GM19452 (cell line): Measurements from ENCODE around the gene TAF1C.
"Not testable (repeated sequence)": the region's sequence is repeated elsewhere in the genome, so short reads cannot be mapped to it uniquely, and the experiment has no call there.

Experiments
- ATAC-seq: cut with Tn5 transposase; IDR thresholded peaks from one replicate; pipeline ENCODE4 v1.9.1; 2021; ENCODE audit not compliant: unreplicated experiment

TAF1C gene

DNA sequence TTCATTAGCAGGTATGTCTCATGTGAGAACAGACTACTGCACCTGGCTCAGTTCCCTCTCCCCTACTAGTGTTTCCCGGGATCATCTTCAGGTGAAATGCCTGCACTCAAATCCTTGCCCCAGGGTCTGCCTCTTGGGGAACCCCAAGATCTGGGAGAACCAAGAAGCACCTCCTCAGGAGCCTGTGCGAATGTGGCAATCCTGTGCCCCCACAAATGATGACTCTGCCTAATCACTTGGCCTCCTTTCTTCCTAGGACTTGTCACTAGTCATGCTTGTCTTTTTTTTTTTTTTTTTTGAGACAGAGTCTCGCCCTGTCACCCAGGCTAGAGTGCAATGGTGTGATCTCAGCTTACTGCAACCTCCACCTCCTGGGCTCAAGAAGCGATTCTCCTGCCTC, 25.8 kb upstream of the TAF1C start:
- ATAC-seq: no peak

DNA sequence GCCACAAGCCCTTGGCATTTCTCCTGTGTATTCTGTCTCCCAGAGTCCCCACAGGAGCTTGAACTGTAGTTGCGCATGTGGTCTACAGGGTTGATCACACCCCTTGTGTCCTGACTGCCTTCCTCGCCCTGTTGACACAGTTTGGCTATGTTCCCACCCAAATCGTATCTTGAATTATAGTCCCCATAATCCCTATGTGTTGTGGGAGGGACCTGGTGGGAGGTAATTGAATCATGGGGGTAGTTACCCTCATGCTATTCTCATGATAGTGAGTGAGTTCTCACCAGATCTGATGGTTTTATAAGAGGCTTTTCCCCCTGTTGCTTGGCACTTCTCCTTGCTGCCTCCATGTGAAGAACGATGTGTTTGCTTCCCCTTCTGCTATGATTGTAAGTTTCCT, 25.3 kb upstream of the TAF1C start:
- ATAC-seq: no peak

GRCh38 chr16:84209989-84210388, 23.1 kb upstream of the TAF1C start:
- ATAC-seq: no peak

DNA sequence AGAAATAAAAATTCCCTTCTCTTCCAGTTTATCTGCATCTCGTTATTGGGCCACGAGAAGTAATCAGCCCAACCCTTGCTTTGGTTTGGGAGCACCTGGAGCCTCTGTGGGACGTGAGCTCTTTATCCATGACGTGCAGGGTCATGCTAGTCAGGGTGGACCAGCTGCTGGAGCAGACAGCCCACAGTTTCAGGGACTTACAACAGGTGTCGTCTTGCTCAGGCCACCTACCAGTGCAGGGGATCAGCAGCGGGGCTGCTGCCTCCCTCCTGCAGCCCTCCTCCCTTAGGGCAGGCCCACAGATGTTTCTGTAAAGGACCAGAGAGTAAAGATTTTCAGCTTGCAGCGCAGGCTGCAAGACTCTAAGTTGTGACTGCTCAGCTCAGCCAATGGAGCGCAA, 21.0 kb upstream of the TAF1C start:
- no peak for ATAC-seq

- no peak for ATAC-seq
These were observed 20.4 kb upstream of the TAF1C start for GRCh38 chr16:84207251-84207650.

- ATAC-seq: no peak
These were observed 19.3 kb upstream of the TAF1C start for GRCh38 chr16:84205976-84206691.

DNA sequence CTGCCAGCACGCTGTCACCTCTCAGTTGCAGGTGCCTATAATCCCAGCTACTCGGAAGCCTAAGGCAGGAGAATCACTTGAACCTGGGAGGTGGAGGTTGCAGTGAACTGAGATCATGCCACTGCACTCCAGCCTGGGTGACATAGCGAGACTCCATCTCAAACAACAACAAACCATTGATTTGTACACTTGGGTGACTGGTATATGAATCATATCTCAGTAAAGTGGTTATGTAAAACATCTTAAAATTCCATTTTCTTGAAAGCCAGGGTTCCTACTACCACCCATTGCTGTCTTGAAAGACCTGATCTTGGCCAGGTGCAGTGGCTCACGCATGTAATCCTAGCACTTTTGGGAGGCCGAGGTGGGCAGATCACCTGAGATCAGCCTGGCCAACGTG, 18.3 kb upstream of the TAF1C start:
- ATAC-seq: not testable (repeated sequence)

GRCh38 chr16:84204551-84204950, 17.7 kb upstream of the TAF1C start:
- ATAC-seq: not testable (repeated sequence)

GRCh38 chr16:84199861-84200260, 13.0 kb upstream of the TAF1C start:
- no peak for ATAC-seq

DNA sequence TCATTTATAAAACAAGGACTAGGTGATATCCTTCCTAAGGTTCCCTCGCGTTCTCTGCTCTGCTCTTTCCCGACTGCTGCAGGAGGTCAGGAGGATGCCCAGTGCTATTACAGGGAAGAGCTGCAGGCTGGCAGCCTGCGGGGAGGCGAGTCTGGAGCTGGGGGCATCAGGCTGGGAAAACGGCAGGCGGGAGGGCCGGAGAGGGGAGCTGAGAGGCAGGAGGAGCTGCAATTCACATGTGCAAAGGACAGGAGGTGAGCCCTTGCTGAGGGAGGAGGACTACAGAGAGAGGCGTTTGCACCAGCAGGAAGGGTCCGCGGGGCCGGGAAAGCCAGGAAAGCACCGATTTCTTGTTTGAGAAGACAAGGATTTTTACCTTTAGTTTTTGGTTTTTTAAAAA, 12.2 kb upstream of the TAF1C start:
- ATAC-seq: no peak

GRCh38 chr16:84198401-84198800, 11.5 kb upstream of the TAF1C start:
- ATAC-seq: no peak

GRCh38 chr16:84197466-84198128, 10.7 kb upstream of the TAF1C start:
- ATAC-seq: no peak

- no peak for ATAC-seq
These were observed 10.0 kb upstream of the TAF1C start for GRCh38 chr16:84196727-84197394.

- no peak for ATAC-seq
These were observed 9.2 kb upstream of the TAF1C start for GRCh38 chr16:84196101-84196500.

DNA sequence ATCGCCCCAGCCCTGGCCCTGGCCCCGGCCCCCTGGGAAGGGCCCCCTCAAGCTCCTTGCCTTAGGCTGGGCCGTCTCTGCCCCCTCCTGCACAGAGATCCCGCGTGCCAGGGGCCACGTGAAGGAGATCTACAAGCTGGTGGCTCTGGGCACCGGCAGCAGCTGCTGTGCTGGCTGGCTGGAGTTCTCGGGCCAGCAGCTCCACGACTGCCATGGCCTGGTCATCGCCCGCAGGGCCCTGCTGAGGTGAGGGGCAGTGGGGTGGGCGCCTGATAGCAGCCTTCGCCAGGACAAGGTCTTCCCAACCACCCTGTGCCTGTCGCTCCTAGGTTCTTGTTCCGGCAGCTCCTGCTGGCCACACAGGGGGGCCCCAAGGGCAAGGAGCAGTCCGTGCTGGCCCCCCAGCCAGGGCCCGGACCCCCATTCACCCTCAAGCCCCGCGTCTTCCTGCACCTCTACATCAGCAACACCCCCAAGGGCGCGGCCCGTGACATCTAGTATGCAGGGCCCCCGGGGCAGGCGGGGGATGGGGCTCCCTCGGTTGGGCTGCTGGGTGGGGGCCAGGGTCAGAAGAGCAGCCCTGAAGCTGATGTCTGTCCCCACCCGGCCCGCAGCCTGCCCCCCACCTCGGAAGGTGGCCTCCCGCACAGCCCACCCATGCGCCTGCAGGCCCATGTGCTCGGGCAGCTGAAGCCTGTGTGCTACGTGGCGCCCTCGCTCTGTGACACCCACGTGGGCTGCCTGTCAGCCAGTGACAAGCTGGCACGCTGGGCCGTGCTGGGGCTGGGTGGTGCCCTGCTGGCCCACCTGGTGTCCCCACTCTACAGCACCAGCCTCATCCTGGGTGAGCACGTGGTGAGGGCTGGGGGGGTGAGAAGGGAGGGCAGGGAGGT, 8.6 kb upstream of the TAF1C start:
- no peak for ATAC-seq

GRCh38 chr16:84194470-84195200, 7.8 kb upstream of the TAF1C start:
- ATAC-seq: peak; percentile 73

- no peak for ATAC-seq
These were observed 7.2 kb upstream of the TAF1C start for GRCh38 chr16:84194018-84194417.

GRCh38 chr16:84193480-84193879, 6.6 kb upstream of the TAF1C start:
- no peak for ATAC-seq

DNA sequence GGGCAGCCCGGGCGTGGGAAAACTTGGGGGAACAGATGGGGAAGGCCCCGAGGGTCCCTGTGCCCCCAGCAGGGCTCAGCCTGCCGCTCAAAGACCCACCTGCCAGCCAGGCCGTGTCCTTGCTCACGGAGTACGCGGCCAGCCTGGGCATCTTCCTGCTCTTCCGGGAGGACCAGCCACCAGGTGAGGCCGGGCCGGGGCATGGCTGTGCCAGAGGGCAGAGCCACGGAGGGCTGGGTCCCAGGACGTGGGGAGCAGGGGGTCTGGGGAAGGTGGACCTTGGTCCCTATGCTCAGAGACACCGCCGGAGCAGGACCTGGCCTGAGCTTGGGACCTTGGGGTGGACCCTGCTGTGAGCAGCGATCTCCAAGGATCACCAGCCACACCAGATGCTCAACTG, 4.6 kb upstream of the TAF1C start:
- no peak for ATAC-seq

DNA sequence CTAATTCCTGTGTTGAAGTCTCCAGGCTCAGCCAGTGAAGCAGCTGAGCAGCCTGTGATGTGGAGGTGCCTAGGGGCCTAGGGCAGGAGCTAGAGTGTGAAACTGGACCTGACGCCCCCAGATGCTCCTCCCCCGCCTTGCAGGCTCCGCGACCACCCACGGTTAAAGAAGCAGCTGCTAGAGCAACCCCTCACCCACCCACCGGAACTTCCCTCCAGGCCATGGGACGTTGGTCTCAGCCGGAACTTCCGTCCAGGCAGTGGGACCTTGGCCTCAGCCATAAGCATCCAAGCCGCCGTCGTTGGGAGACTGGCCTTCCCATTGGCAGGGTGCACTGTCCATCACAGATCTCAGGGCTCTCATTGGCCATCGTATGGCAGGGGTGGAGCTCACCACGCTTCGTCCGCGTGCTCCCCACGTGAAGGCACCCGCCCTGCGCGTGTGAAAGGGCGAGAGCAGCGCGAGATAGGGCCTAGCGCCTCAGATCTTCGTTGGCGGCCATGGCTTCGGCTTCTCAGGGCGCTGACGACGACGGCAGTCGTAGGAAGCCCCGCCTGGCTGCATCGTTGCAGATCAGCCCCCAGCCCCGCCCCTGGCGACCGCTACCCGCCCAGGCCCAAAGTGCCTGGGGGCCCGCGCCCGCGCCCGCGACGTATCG, 4.0 kb upstream of the TAF1C start, which contains the start of gene ADAD2:
Gene ADAD2, plus strand, starts transcription at position 427 of the 658 bp plus-strand sequence. Its CDS starts 74 bp downstream, at position 501.
- ATAC-seq: no peak
